GM10847 (cell line): ENCODE data around the gene GDNF.

Experiments used
- POLR2A ChIP-seq: IDR thresholded peaks from 2 replicates; pipeline ENCODE4 v1.6.1; 2011; ENCODE audit not compliant: insufficient read length; ENCODE audit errors: extremely low read depth

Gene GDNF

DNA sequence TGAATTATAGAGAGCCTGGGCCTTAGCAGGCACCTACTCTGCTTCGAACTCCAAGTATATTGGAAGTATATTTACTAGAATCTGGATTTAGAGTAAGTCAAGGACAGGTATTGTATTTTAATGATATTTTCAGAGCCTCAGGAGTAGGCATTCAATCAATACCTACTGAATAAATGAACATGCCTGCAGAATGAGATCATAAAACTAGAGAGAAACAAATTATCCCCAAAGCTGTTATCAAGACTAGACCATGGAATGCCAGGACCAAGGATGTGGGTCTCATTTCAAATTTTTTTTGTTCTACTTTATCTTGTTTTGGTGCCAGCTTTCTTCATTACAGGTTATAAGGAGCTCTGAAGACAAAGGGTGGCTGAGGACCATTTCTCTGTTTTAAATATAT is 66.0 kb downstream of the GDNF start:
- TF ChIP-seq POLR2A = no peak

DNA sequence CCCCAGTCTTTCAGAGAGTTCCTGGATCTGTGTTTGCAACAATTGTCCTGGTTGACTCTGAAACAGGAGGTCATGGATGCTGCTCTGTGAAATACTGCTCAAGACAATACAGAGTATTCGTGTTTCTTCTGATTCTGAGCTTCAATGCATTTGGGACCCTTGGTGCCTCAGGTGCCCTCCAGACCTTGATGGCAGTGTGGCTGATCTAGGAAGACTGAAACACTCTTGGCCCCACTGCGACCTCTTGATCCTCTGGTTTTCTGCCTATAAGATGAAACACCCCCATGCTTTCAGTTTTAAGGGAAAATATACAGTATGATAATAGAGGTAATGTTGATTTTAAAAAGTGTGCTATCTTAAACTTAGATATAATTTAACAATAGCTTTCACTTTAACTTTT is 67.6 kb downstream of the GDNF start:
- no peak for TF ChIP-seq POLR2A

DNA sequence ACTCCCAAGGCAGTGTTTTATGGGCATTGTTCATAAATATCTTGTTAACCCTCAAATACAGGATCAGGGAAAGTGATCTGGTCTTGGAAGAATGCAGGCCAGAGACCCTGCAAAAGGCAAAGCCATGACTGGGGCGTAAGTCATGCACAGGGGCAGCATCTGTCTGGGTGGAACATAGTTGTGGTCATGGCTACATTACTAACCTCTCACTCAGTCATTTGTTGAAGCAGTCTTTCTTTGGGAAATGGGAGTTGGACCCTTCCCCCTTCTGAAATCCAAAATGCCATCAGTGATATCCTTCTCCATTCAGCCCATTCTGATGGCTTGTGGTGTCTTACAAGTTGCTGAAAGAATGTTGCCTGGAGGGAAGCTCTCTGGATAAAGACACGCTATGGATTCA is 68.1 kb downstream of the GDNF start:
- no peak for TF ChIP-seq POLR2A

DNA sequence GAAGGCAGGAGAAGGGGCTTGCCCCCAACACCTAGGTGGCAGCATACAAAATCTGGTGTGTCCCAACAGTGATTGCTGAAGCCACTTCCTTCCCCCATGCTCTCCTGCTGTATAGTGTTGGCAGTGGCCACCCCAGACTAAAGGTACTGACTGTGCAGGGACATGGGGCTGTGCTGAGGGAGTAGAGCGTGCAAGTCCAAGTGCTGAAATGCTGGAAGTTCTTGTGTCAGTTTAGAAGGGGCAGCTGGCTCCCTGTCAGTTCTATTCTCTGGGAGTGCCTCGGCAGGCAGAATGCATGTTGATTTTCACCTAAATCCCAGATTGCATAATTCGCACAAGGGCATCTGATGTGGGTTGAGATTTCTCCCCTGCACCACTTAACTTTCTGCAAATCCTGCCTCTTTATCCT is 68.6 kb downstream of the GDNF start:
- TF ChIP-seq POLR2A = no peak

DNA sequence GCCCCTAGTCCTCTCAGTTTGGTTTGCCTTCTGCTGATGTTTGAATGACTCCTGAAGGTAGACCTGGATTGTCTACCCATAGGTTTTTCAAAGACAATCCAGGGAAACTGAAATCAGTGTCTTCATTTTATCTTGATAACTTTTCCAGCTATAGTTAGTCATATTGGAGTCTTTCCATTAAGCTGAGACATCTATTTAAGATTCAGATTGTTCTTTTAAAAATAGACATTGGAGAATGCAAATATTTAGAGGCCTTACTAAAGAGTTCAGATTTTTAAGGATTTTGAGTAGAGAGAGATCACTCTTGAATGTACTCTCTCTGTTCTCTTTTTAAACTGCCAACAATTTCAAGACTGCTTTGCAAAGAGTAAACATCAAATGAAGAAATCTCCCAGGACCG is 69.1 kb downstream of the GDNF start:
- TF ChIP-seq POLR2A = no peak

DNA sequence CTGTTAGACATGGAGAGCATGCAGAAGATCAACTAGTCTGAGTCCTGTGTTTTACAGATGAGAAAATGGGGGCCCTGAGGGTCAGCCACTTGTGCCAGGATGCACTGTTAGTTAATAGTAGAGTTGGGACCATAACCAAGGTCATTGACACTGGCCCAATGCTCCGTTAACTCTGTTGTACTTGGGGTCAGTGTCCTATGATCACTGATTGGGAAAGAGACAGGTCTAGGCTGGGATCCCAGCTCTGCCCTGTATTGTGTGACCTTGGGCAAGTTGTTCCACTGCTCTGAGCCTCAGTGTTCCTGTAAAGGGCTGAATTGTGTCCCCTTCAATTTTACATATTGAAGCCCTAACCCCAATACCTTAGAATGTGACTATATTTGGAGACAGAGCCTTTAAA is 70.0 kb downstream of the GDNF start:
- no peak for TF ChIP-seq POLR2A

DNA sequence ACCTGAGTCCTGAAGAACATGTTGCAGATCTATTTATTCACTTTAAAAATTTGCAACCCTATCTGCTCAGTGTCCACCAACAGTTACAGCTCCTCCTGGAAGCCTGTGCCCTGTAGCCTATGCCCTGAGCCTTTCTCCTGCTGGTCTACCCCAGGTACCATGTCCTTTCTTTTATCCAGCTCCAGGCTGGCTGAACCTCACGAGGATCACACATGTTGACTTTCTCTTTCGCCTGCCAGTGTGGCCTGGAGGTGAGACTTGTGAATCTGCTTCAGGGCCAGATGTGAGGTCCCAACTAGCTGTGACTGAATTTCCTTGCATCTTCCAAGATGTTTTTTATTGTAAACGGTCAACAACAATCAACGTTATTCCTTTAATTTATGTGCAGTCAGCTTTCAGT is 70.7 kb downstream of the GDNF start:
- no peak for TF ChIP-seq POLR2A

DNA sequence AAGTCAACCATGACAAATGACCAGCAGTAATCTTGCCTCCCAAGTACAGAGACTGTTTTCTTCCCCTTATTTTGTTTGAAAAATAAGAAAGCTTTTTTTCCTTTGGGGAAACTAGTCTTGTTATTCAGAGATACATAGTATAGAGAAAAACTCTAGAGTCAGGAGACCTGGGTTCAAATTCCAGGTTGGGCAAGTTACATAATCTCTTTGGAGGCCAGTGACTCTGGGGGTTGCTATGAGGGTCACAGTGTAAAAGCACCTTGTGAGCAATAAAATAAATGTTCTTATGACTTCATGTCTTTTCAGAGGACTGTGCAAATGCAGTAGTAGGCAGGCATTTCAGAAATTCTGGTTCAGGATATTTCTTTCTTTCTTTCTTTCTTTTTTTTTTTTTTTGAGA is 71.5 kb downstream of the GDNF start:
- TF ChIP-seq POLR2A = no peak

DNA sequence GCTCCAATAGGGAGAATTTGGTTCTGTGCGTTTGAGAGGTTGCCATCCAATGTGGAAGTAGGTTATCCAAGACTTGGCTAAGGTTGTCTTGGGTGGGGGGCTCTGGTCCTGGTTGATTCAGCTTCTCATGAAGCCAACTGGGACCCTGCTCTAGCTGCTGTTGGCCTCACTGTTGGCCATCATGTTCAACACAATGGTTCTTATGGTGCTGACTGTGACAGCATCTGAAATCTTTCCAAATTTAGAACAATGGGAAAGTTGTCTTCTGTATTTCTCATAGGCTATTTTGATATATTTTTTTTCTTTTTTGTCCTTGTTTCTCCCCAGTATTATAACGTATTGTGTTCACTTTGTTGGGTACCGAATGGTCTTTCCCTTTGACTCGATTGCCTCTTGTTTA is 71.9 kb downstream of the GDNF start:
- no peak for TF ChIP-seq POLR2A

DNA sequence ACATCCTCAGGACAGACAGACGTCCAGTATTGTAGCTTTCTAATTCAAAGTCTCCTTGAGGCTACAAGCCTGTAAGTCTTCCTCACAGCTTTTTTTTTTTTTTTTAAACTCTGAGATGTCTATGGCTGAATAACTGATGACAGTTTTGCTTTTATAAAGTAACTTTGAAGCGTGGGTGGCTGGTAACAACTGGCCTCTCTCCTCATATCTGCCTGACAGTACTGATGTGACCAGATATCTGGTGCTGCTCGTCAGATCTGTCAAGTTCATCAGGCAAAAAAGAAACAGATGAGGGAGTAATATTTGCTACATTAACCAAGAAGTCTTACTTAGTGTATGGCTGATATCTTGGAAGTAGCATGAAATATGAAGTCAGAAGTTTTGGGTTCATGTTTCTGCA is 72.6 kb downstream of the GDNF start:
- no peak for TF ChIP-seq POLR2A
